Effector memory CD8-positive, alpha-beta T cell (primary cell): Measurements from ENCODE around the gene MYO5B.
"Not testable (repeated sequence)": the region's sequence is repeated elsewhere in the genome, so short reads cannot be mapped to it uniquely, and the experiment has no call there.

Source experiments
- ATAC-seq: fragments of 150-1000 bp; cut with Tn5 transposase; replicated peaks from 2 replicates; pipeline ENCODE4 v1.10.0; 2021; ENCODE audit warnings: mild to moderate bottlenecking, moderate library complexity
- DNase-seq, 3 experiments: peaks; one replicate each; pipeline ENCODE4 v3.0.0; 2021
- H3K27ac Mint-ChIP-seq, 2 donors: one replicate each; pipeline ENCODE4 v1.8.0; 2022; ENCODE audit warnings: mild to moderate bottlenecking in 2 of 2, mixed read lengths in 2 of 2, moderate library complexity in 2 of 2
- H3K27me3 Mint-ChIP-seq, 2 donors: one replicate each; pipeline ENCODE4 v1.8.0; 2022; ENCODE audit warnings: mixed read lengths in 2 of 2
- H3K36me3 Mint-ChIP-seq: one replicate; pipeline ENCODE4 v1.8.0; 2022; ENCODE audit warnings: mild to moderate bottlenecking, moderate library complexity, mixed read lengths; ENCODE audit not compliant: insufficient read depth
- H3K4me1 Mint-ChIP-seq, 2 donors: one replicate each; pipeline ENCODE4 v1.8.0; 2022; ENCODE audit warnings: low read depth in 2 of 2, mixed read lengths in 2 of 2
- H3K4me3 Mint-ChIP-seq, 2 donors: one replicate each; pipeline ENCODE4 v1.8.0; 2022; ENCODE audit warnings: mild to moderate bottlenecking in 2 of 2, mixed read lengths in 2 of 2, moderate library complexity in 2 of 2
- H3K9me3 Mint-ChIP-seq, 2 donors: one replicate each; pipeline ENCODE4 v1.8.0; 2022; ENCODE audit warnings: mixed read lengths in 2 of 2

MYO5B gene

DNA sequence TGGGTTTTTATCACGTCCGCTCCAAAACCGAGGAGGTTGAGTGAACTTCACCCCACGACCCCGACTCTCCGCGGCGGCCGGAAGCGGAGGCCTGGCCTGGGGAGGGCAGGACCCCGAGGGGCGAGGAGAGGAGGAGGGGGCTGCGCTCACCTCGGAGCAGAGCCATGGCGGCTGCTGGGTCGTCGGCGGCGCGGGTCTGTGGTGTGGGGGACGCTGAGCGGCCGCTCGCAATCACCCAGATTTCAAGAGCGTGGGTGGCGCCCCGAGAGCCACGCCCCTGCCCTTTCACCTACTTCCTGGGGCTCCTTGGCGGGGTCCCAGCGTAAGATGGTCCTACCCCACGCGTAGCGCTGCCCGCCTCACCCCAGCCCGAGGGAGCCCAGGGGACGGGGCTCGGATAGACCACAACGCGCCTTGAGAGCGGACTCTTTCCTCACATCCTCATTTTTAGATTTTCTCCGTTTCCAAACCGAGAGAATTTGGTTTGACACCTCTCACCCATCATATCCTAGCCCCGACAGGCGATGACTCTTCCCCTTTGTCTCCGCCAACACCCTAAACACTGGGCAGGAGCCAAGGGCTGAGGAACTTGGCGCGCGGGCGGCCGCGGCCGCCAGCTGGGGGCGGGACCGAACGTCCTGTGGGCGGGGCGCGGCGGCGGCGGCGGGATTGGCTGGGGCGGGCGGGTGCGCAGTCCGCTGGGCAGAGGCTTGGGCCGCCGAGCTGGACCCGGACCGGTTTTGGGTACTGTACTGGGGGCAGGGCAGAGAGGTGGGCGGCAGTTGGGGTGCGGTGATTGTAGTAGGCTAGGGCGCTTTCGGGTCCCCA lies 381.4 kb downstream of the MYO5B start, which contains the start of gene ACAA2:
Gene ACAA2, minus strand, starts transcription at position 215 of the 828 bp plus-strand sequence. Its CDS starts 49 bp downstream, at position 166.
- DNase-seq (peak; percentile 72 to 76 (median 76)), ATAC-seq (peak; percentile 88)
- H3K36me3 Mint-ChIP-seq, result peaks cover 10% of the 10 kb centered on the region
- no peaks in the 10 kb centered on the region for H3K27me3 Mint-ChIP-seq
- H3K4me1 Mint-ChIP-seq, result peaks cover 50 to 63% of the 10 kb centered on the region in 2 donors
- peak within 1 kb of the TSS; percentile 92 to 96 for H3K27ac Mint-ChIP-seq
- no peaks in the 10 kb centered on the region for H3K9me3 Mint-ChIP-seq
- peak within 1 kb of the TSS; percentile 91 to 97 for H3K4me3 Mint-ChIP-seq

DNA sequence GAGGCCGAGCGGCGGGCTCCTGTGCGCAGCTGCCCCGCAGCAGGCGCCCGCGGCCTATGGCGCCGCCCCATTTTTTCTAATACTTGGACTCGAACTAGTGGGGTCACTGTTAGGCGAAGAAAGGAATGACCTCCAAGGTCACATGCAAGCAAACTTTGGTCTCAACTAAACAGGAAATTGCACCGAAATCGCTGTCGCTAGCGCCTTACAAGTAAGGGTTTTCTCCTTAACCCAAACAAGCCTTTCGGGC lies 382.0 kb downstream of the MYO5B start:
- H3K27ac Mint-ChIP-seq, result peak overlapping the region; percentile 92 to 96
- no peaks in the 10 kb centered on the region for H3K9me3 Mint-ChIP-seq
- H3K27me3 Mint-ChIP-seq, result no peaks in the 10 kb centered on the region
- ATAC-seq (peak; percentile 2), DNase-seq (no peak)
- peak overlapping the region; percentile 91 to 97 for H3K4me3 Mint-ChIP-seq
- peaks cover 10% of the 10 kb centered on the region for H3K36me3 Mint-ChIP-seq
- H3K4me1 Mint-ChIP-seq, result peaks cover 47 to 62% of the 10 kb centered on the region in 2 donors

DNA sequence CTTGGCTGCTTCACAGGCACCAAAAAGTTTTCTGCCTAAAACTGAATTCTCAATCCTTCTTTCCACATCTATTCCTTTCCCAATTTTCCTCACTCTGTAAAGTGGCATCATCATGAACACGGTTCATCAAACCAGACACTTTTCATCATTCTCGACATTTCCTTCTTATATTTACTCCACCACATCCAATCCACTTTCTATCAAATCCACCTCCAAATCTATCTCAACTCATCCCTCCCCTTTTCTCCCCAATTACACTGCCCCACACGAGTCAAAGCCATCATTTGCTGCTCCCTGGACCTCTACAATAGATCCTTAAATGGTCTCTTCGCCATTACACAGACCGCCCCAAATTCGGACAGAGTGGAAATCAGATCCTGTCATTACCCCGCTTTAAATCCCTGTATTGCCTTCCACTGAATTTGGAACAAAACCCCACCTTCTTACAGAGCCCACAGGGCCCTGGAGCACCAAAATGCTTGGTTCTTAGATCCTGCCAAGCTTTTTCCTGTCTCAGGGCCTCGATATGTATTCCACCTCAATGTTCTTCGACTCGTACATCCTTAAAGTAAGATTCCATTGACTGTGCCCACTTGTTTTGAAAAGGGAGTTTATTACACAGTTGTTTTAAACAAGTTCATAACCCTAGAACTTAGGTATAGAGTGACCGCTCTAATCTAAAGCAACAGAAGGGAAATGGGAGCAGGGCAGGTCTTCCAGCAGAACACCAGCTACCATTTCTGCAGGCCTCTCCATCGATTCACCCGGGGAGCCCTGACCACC lies 382.5 kb downstream of the MYO5B start:
- Mint-ChIP-seq H3K4me1 (peaks cover 42 to 57% of the 10 kb centered on the region in 2 donors), H3K27me3 (no peaks in the 10 kb centered on the region), H3K4me3 (peak overlapping the region; percentile 91 to 97), H3K27ac (peak overlapping the region; percentile 92 to 96), H3K9me3 (no peaks in the 10 kb centered on the region), H3K36me3 (peaks cover 10% of the 10 kb centered on the region)
- ATAC-seq (no peak), DNase-seq (no peak)

DNA sequence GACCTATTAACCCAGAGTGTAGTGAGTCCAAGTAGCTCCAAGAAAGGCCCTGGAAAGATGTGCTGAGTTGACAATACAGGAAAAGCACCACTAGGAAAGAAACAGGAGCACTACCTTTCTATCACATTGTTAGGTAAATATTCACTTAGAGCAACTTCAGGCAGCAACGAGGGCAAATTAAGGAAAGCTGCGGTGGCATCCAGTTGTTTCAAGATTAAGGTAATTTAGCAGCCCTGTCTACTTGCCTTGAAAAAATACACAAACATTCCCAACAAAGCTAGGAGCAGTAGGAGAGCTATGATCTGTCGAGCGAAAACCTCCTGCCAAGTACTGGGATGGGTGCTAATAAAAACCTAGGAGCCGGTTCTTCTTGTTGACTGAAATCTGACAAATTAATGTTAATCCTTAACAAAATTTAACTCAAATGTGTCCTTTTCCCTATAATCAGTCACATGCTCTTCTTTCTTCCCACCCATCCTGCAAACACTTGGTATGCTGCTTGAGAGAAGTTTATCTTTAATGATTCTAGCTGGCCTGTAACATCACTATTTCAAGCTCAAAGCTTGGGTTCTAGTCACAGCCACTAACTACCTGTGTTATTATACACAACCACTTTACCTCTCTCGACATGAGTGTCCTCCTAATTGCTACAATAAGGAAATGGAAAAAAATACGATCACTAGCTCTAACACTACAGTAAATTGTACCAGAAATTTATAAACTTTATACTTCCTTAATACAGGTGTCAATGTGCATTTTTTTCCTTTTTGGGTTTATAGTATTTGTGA lies 383.6 kb downstream of the MYO5B start:
- Mint-ChIP-seq H3K9me3 (no peaks in the 10 kb centered on the region), H3K27ac (peak overlapping the region in 1 of 2 donors; percentile 62), H3K27me3 (no peaks in the 10 kb centered on the region), H3K36me3 (peaks cover 10% of the 10 kb centered on the region), H3K4me3 (peak overlapping the region; percentile 22 to 97), H3K4me1 (peaks cover 39 to 57% of the 10 kb centered on the region in 2 donors)
- DNase-seq, result no peak
- no peak for ATAC-seq

DNA sequence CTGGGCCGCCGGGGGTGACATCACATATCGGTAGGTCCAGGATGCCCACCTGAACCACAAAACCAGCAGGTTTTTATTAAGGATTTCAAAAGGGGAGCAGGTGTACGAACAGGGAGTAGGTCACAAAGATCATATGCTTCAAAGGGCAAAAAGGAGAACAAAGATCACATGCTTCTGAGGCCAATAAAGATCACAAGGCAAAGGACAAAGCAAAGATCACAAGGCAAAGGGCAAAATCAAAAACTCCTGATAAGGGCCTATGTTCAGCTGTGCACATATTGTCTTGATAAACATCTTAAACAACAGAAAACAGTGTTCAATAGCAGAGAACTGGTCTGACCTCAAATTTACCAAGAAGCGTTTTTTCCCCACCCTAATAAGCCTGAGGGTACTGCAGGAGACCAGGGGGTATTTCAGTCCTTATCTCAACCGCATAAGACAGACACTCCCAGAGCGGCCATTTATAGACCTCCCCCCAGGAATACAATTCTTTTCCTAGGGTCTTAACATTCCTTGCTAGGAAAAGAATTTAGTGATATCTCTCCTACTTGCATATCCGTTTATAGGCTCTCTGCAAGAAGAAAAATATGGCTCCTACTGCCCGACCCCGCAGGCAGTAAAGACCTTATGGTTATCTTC lies 386.3 kb downstream of the MYO5B start:
- not testable (repeated sequence) for H3K4me3 Mint-ChIP-seq, H3K27ac Mint-ChIP-seq, H3K9me3 Mint-ChIP-seq, H3K27me3 Mint-ChIP-seq, DNase-seq, ATAC-seq, H3K36me3 Mint-ChIP-seq
- peaks cover 37 to 54% of the 10 kb centered on the region in 2 donors for H3K4me1 Mint-ChIP-seq

DNA sequence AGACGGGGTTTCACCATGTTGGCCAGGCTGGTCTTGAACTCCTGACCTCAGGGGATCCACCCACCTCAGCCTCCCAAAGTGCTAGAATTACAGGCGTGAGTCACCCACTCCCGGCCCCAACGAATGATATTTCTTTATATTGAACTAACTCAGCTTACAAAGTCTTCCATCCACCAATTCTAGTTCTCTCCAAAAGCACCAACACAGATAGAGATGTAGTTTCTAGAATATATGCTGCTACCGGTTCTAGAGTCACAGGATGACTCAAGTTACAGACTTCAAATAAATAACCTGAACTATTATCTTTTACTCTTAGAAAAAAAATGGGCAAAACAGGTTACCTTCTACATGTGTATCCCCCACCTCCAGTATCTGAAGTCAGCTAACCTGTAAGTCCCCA lies 390.9 kb downstream of the MYO5B start:
- no peaks in the 10 kb centered on the region for H3K27me3 Mint-ChIP-seq
- ATAC-seq, result no peak
- H3K4me1 Mint-ChIP-seq, result peaks cover 22 to 37% of the 10 kb centered on the region in 2 donors
- H3K36me3 Mint-ChIP-seq, result peaks cover 16% of the 10 kb centered on the region
- H3K9me3 Mint-ChIP-seq, result no peaks in the 10 kb centered on the region
- DNase-seq, result no peak
- no peak overlapping the region for H3K27ac Mint-ChIP-seq
- no peak overlapping the region for H3K4me3 Mint-ChIP-seq

DNA sequence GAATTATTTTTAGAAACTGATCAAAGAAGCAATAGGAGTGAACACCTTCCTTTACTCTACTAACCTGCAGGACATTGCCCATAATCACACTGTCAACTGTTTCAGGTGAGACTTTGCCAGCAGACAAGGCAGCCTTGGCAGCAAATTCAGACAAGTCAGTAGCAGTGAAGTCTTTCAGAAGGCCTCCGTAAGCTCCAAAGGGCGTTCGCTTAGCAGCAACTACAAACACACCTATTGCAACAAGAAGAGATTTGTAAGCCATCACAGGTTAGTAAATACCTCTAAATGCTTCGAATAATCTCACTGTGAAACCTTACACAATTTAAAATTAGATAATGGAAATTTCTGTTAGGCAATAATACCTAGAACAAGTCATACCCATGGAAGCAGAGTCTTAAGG lies 392.3 kb downstream of the MYO5B start:
- no peaks in the 10 kb centered on the region for H3K9me3 Mint-ChIP-seq
- no peaks in the 10 kb centered on the region for H3K27me3 Mint-ChIP-seq
- DNase-seq (no peak), ATAC-seq (no peak)
- peaks cover 18 to 32% of the 10 kb centered on the region in 2 donors for H3K4me1 Mint-ChIP-seq
- H3K4me3 Mint-ChIP-seq, result no peak overlapping the region
- H3K36me3 Mint-ChIP-seq, result peaks cover 25% of the 10 kb centered on the region
- no peak overlapping the region for H3K27ac Mint-ChIP-seq

DNA sequence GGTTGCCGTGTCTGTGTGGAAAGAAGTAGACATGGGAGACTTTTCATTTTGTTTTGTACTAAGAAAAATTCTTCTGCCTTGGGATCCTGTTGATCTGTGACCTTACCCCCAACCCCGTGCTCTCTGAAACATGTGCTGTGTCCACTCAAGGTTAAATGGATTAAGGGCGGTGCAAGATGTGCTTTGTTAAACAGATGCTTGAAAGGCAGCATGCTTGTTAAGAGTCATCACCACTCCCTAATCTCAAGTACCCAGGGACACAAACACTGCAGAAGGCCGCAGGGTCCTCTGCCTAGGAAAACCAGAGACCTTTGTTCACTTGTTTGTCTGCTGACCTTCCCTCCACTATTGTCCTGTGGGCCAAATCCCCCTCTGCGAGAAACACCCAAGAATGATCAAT lies 394.5 kb downstream of the MYO5B start:
- not testable (repeated sequence) for DNase-seq, H3K27ac Mint-ChIP-seq, H3K9me3 Mint-ChIP-seq, H3K27me3 Mint-ChIP-seq, H3K4me3 Mint-ChIP-seq, ATAC-seq
- peaks cover 10 to 25% of the 10 kb centered on the region in 2 donors for H3K4me1 Mint-ChIP-seq
- H3K36me3 Mint-ChIP-seq, result peaks cover 42% of the 10 kb centered on the region

DNA sequence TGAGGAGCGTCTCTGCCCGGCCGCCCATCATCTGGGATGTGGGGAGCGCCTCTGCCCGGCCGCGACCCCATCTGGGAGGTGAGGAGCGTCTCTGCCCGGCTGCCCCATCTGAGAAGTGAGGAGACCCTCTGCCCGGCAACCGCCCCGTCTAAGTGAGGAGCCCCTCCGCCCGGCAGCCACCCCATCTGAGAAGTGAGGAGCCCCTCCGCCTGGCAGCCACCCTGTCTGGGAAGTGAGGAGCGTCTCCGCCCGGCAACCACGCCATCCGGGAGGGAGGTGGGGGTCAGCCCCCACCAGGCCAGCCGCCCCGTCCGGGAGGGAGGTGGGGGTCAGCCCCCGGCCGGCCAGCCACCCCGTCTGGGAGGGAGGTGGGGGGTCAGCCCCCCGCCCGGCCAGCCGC lies 395.1 kb downstream of the MYO5B start:
- not testable (repeated sequence) for ATAC-seq, H3K27me3 Mint-ChIP-seq, H3K27ac Mint-ChIP-seq, H3K4me3 Mint-ChIP-seq, DNase-seq, H3K9me3 Mint-ChIP-seq
- Mint-ChIP-seq H3K4me1 (peaks cover 7 to 18% of the 10 kb centered on the region in 2 donors), H3K36me3 (peaks cover 49% of the 10 kb centered on the region)

DNA sequence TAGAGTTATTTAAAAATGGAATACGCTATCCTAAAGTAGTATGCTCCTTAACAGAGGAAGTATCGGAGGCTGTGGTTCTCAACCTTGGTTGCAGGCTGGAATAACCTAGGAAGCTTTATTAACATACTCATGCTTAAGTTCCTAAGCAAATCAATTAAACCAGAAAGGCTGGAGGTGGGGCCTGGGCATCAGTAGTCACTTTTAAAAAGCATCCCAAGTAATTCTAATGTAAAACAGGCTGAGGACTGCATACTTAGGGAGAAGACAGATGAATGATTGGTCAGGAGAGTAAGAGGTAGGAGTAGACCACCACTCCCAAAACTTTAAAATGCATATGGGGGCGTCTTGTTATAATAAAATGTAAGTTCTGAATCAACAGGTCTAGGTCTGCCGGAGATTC lies 396.9 kb downstream of the MYO5B start:
- peaks cover 51% of the 10 kb centered on the region for H3K36me3 Mint-ChIP-seq
- no peak for DNase-seq

DNA sequence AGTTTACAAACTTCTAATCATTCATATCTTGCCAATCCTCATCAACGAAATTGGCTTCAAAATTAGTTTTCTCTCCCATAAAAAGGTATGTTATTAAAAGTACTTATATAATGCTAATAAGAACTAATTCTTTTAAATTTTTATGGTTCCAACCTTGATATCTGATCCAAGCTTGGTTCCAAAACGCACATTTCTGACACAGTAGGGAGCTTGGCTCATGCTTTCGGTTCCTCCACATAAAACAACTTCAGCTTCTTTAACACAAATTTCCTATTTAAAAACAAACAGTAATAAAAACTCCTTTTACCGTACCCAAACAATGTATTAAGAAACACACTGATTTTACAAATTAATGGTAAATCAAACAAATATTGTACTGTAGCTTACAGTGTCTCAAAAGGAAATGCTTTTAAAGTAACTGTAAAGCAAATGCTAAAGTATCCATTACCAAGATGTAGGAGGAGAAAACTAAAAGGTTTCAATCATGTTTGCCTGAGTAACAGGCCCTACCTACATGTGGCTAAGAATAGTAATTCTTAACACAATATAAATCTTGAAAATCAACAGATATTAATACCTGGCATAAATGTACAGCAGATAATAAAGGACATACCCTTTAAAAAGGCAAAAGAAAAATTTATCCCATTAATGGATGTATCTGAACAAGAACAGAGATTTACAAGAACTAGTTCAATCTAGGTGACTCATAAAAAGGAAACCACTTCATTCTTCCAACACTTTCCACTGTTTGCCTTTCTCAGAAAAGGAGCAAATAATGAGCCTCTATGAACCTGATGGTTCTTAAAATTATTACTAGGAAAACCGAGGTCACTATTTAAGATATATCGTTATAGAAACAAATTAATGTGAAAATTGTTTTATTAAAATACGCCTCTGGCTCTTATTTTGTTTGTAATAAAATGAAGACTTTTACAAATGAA lies 399.1 kb downstream of the MYO5B start:
- peak overlapping the region; percentile 15 for H3K27ac Mint-ChIP-seq
- H3K36me3 Mint-ChIP-seq, result peaks cover 51% of the 10 kb centered on the region
- ATAC-seq (no peak), DNase-seq (no peak)
- H3K4me1 Mint-ChIP-seq, result peaks cover 0 to 5% of the 10 kb centered on the region in 2 donors
- no peaks in the 10 kb centered on the region for H3K27me3 Mint-ChIP-seq
- no peaks in the 10 kb centered on the region for H3K9me3 Mint-ChIP-seq
- H3K4me3 Mint-ChIP-seq, result no peak overlapping the region

More for the DNA sequence above, 396.9 kb downstream of the MYO5B start:
- Mint-ChIP-seq H3K9me3 (no peaks in the 10 kb centered on the region), H3K27ac (peak overlapping the region in 1 of 2 donors; percentile 29), H3K4me1 (peaks cover 2 to 5% of the 10 kb centered on the region in 2 donors), H3K4me3 (no peak overlapping the region), H3K27me3 (no peaks in the 10 kb centered on the region)
- no peak for ATAC-seq

DNA sequence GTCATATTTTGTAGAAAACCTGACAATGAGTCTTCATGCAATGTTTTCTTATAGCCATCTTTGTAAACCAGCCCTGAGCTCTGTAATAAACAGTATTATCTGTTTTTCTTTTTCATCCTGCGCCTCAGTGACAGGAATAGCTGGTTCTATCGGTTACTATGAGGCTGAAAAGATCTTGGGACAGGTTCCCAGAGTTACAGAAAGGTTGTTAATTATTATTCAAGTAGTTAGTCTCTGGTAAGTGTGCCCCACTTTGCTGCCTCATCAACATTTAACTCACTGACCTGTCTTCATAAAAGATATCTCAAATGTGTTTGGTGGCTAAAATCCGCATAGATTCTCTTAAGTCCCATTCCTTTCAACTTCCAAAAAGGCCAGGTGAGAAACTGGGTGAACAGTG lies 400.2 kb downstream of the MYO5B start:
- ATAC-seq, result no peak
- peak overlapping the region in 1 of 2 donors; percentile 15 for H3K27ac Mint-ChIP-seq
- no peaks in the 10 kb centered on the region for H3K9me3 Mint-ChIP-seq
- H3K4me3 Mint-ChIP-seq, result no peak overlapping the region
- H3K36me3 Mint-ChIP-seq, result peaks cover 56% of the 10 kb centered on the region
- H3K4me1 Mint-ChIP-seq, result peaks cover 0 to 5% of the 10 kb centered on the region in 2 donors
- no peaks in the 10 kb centered on the region for H3K27me3 Mint-ChIP-seq
- DNase-seq, result no peak
